HAP-1 (cell line): ENCODE measurements around the gene KLK8.

Experiments
- DNase-seq, 2 experiments: peaks; one replicate each; pipeline ENCODE4 v3.0.0-alpha.2; 2016 to 2020; ENCODE audit warnings: low spot score in 2 of 2
- H3K27me3 ChIP-seq: fragments of 250-450 bp; sonication (Bioruptor Pico); 2 replicates; pipeline ENCODE4 v1.5.1; 2020; ENCODE audit warnings: low read depth, mild to moderate bottlenecking, moderate library complexity
- H3K36me3 ChIP-seq: fragments of 250-450 bp; sonication (Bioruptor Pico); replicated peaks from 2 replicates; pipeline ENCODE4 v1.5.1; 2020; ENCODE audit warnings: mild to moderate bottlenecking
- H3K4me1 ChIP-seq: fragments of 250-450 bp; sonication (Bioruptor Pico); 2 replicates; pipeline ENCODE4 v1.5.1; 2020; ENCODE audit warnings: mild to moderate bottlenecking
- H3K4me3 ChIP-seq: fragments of 250-450 bp; sonication (Bioruptor Pico); 2 replicates; pipeline ENCODE4 v1.5.1; 2020; ENCODE audit warnings: mild to moderate bottlenecking, moderate library complexity
- H3K9me3 ChIP-seq: fragments of 250-450 bp; sonication (Bioruptor Pico); 2 replicates; pipeline ENCODE4 v1.5.1; 2020; ENCODE audit warnings: mild to moderate bottlenecking, moderate library complexity
- in situ Hi-C: fragments of 300-500 bp; cut with MboI; formaldehyde crosslinking; loops from 3 replicates; pipeline ENCODE4 v1.14.3; 2020; ENCODE audit warnings: low sequenced_read_pairs, inconsistent platforms, mixed read lengths

The KLK8 gene, protein sequence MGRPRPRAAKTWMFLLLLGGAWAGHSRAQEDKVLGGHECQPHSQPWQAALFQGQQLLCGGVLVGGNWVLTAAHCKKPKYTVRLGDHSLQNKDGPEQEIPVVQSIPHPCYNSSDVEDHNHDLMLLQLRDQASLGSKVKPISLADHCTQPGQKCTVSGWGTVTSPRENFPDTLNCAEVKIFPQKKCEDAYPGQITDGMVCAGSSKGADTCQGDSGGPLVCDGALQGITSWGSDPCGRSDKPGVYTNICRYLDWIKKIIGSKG

DNA sequence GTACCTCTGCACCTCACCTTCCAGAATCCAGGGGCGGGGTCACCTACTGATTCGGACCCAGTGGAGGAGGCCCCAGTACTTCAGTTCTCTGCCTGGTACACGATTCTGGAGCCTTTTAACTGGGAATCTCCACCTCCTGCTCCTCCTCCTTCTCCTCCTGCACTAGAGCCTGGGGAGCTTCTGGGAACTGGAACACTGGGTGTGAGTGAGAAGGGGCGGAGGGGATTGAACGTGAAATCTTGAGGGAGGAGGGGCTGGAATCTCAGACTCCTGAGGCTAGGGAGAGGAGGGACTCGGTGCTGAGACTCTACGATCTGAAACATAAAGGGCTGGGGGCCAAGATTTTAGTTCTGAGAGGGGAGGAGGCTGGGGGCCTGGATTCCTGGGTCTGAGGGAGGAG lies at the start of gene KLK8:
Gene KLK8, minus strand, starts transcription at position 90 of the 400 bp plus-strand sequence. CDS start 437 bp downstream, outside the sequence.
- Histone ChIP-seq H3K4me3 (no peak within 1 kb of the TSS), H3K36me3 (no peaks in the 10 kb centered on the region), H3K9me3 (no peaks in the 10 kb centered on the region), H3K4me1 (no peaks in the 10 kb centered on the region), H3K27me3 (peaks cover 3% of the 10 kb centered on the region; the same call in 1 of the 2 replicates)
- no peak for DNase-seq
- in situ Hi-C loops, result no loop called here

DNA sequence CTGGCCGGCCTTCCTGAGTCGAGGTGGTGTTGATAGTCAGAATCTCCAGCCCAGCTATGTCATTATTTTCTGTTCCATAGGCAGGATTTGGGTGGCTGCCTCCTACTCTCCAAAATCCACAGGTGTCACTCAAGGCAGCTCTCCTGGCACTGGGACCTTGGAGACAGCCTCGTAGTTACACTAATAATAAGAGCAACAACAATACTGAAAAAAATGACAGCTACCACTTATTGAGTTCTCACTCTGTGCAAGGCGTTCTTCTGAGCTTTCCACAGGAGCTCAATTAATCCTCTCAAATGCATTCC lies 45.6 kb upstream of the KLK8 start:
- H3K4me1 ChIP-seq, result peaks cover 10% of the 10 kb centered on the region
- no peak overlapping the region for H3K4me3 ChIP-seq
- in situ Hi-C loops, result no loop called here
- H3K27me3 ChIP-seq, result no peaks in the 10 kb centered on the region
- no peaks in the 10 kb centered on the region for H3K9me3 ChIP-seq
- DNase-seq, result no peak
- no peaks in the 10 kb centered on the region for H3K36me3 ChIP-seq

DNA sequence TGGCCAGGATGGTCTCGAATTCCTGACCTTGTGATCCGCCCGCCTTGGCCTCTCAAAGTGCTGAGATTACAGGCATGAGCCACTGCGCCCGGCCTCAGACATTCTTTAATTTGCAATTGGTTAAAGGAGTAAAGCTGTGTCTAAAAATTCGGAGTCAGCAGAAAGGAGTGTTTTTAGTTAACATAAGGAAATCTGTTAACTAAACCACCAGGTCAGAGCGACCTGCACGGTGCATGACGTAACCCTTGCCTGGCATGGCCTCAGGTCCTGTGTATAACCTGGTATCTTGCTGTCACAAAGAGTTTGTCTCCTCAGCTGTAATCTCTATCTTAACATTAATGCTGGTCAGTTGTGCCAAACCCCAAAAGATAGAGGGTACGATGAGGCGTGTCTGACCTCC lies 42.9 kb upstream of the KLK8 start:
- Histone ChIP-seq H3K9me3 (no peaks in the 10 kb centered on the region), H3K4me1 (peaks cover 10% of the 10 kb centered on the region), H3K4me3 (no peak overlapping the region), H3K36me3 (no peaks in the 10 kb centered on the region), H3K27me3 (no peaks in the 10 kb centered on the region)
- in situ Hi-C loops, result no loop called here
- DNase-seq, result no peak

DNA sequence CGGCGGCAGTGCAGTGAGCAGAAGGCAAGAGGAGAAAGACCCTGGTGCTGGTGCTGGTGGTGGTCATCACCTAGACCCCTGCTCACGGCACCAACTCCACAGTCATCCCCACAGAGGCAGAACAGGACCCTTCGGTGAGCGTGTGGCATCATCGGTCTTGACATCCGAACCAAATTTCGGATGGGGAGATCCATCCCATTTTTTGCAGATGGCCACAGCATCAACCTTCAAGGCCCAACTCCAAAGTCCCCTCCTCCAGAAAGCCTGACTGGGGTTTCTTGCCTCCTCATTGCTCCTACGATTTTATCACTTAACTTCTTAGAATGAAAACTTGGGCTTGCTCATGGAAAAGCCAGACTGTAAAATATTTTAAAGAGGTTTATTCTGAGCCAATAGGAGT lies 42.1 kb upstream of the KLK8 start:
- DNase-seq, result no peak

DNA sequence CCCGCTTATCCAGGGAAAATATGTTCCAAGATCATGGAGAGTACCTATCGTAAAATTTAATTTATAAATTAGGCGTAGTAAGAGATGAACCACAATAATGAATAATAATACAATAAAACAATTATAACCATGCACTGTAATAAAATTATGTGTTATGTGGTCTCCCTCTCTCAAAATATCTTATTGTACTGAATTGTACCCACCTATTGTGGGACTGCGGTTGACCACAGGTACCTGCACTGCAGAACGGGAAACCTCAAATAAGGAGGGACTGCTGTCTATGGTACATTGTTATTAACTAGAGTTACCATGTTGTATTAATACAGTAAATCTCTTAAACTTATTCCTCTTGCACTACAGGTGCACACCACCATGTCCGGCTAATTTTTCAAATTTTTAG lies 38.7 kb upstream of the KLK8 start:
- no peak for DNase-seq
- H3K9me3 ChIP-seq, result no peaks in the 10 kb centered on the region
- no peak overlapping the region for H3K4me3 ChIP-seq
- no peaks in the 10 kb centered on the region for H3K27me3 ChIP-seq
- in situ Hi-C loops, result no loop called here
- no peaks in the 10 kb centered on the region for H3K36me3 ChIP-seq
- H3K4me1 ChIP-seq, result no peaks in the 10 kb centered on the region

More for the DNA sequence above, 42.1 kb upstream of the KLK8 start:
- peaks cover 10% of the 10 kb centered on the region for H3K4me1 ChIP-seq
- in situ Hi-C loops, result no loop called here
- H3K9me3 ChIP-seq, result no peaks in the 10 kb centered on the region
- no peaks in the 10 kb centered on the region for H3K27me3 ChIP-seq
- H3K36me3 ChIP-seq, result no peaks in the 10 kb centered on the region
- no peak overlapping the region for H3K4me3 ChIP-seq

DNA sequence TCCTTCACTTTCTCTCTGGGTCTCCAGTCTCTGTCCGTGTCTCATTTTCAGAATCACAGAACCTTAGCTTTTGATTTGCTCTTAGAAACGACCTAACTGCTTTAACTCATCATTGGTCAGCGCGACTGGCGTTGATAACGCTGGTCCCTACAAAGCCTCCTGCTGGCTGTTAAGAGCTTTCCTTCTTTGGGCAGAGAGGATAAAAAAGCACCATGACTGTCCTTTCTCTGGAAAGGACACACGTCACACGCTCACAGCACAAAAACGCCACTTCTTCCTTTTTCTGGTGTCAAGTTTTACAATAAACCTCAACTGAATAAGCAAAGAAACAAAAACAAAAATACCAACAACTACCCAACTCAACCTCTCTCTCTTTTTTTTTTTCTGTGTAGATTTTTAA lies 35.1 kb upstream of the KLK8 start:
- DNase-seq, result no peak
- Histone ChIP-seq H3K36me3 (no peaks in the 10 kb centered on the region), H3K27me3 (peaks cover 3% of the 10 kb centered on the region; the same call in 1 of the 2 replicates), H3K4me1 (no peaks in the 10 kb centered on the region), H3K4me3 (no peak overlapping the region), H3K9me3 (no peaks in the 10 kb centered on the region)
- in situ Hi-C loops, result no loop called here

DNA sequence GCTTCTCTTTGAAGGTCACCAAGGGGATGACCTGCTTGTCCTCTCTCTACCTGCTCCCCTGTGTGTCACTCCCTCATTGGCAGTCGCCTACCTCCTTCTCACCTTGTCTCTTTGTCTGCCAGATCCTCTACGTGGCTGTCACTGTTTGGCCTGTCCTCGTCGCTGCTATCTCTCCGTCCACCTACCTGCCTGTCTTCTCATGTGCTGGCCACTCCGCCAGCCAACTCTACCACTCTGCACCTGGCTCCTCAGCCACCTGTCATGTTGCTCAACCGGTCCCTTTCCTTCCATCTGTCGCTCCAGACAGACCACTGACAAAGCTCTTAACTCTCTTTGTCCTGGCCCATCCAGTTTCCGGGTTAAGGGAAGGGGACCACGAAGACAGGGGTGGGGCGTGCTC lies 33.3 kb upstream of the KLK8 start, which contains the start of gene KLK12:
Gene KLK12, minus strand, starts transcription at position 299 of the 400 bp plus-strand sequence. CDS start 381 bp downstream, outside the sequence.
- Histone ChIP-seq H3K27me3 (peaks cover 3% of the 10 kb centered on the region; the same call in 1 of the 2 replicates), H3K9me3 (no peaks in the 10 kb centered on the region), H3K4me3 (no peak within 1 kb of the TSS), H3K36me3 (no peaks in the 10 kb centered on the region), H3K4me1 (no peaks in the 10 kb centered on the region)
- no peak for DNase-seq
- in situ Hi-C loops, result no loop called here

DNA sequence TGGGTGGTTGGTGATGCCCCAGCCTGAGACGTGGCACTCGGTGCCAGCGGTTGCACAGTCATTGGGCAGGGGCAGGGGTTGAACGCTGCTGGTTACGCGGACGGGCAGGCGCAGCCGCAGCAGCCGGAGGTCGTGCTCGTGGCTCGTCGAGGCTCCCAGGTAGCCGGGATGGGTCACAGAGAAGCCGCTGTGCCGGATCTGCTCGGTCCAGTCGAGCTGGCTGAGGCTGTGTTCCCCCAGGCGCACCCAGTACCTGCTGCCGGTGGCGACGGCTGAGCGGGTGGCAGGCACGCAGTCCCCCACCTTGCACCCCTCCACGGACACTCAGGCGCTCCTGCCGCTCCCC lies 30.4 kb upstream of the KLK8 start:
- Histone ChIP-seq H3K9me3 (no peaks in the 10 kb centered on the region), H3K36me3 (no peaks in the 10 kb centered on the region), H3K27me3 (peaks cover 3% of the 10 kb centered on the region; the same call in 1 of the 2 replicates), H3K4me1 (no peaks in the 10 kb centered on the region), H3K4me3 (no peak overlapping the region)
- in situ Hi-C loops, result no loop called here
- DNase-seq, result no peak

DNA sequence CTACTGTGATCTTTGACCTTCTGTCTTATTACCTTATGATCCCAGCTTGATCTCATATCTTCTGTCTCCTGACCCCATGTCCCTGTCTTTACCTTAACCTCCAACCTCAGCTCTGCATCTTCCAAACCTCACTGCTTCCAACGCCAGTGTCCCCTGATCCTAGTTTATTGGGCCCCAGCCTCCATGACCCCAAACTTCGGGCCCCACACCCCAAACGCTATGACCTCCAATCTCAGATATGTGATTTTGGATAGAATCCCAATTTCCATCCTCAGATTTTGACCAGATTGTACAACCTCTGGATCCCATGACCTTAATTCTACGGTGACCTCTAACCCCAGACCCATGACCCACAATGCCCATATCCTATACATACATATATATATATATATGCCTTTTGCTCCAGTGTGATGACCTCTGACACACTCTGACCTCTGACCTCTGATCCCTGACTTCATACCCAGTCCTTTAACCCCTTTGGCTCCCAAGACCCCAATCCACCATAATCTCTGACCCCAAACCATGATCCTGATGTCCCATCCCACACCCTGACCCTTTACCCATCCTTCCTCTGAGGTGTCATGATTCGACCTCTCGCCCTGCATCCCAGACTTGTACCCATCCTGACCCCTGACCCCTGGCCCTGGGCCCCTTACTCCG lies 29.9 kb upstream of the KLK8 start:
- H3K4me1 ChIP-seq, result no peaks in the 10 kb centered on the region
- no peaks in the 10 kb centered on the region for H3K9me3 ChIP-seq
- peaks cover 3% of the 10 kb centered on the region; the same call in 1 of the 2 replicates for H3K27me3 ChIP-seq
- H3K4me3 ChIP-seq, result no peak overlapping the region
- H3K36me3 ChIP-seq, result no peaks in the 10 kb centered on the region
- no peak for DNase-seq
- in situ Hi-C loops, result no loop called here

DNA sequence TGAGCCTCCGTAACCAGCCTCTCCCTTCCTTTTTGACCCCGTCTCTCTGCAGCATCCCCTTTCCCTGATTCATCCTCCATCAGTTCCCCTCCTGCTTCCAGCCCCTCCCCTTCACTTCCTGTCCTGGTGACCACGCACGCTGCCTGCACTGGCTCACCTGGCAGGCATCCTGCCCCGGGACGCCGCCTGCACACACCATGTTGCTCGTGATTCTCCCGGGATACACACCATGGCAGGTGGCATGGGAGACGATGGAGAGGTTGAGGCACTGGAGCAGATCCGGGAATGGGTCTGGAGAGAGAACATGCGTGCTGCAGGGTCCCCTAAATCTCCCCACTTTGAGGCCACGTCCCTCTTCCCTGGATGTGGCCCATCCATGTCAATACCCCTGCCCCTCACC lies 29.2 kb upstream of the KLK8 start:
- H3K4me1 ChIP-seq, result no peaks in the 10 kb centered on the region
- DNase-seq, result no peak
- no peak overlapping the region for H3K4me3 ChIP-seq
- no peaks in the 10 kb centered on the region for H3K36me3 ChIP-seq
- in situ Hi-C loops, result no loop called here
- peaks cover 5% of the 10 kb centered on the region; the same call in 1 of the 2 replicates for H3K27me3 ChIP-seq
- no peaks in the 10 kb centered on the region for H3K9me3 ChIP-seq

DNA sequence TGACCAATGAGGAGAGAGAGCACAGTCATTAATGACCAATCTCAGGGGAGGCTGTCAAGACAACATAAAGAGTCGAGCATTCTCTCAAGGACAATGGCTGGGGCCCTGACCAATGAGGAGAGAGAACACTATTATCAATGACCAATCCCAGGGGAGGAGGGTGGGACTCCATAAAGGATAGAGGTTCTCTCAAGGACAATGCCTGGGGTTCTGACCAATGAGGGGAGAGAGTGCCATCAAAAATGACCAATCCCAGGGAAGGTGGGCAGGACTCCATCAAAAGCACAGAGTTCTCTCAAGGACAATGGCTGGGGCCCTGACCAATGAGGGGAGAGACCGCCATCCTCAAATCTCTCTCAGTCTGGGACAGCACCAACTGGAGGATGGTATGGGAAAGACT lies 28.3 kb upstream of the KLK8 start:
- in situ Hi-C loops, result no loop called here
- peaks cover 8% of the 10 kb centered on the region; the same call in 1 of the 2 replicates for H3K27me3 ChIP-seq
- H3K36me3 ChIP-seq, result no peaks in the 10 kb centered on the region
- DNase-seq, result no peak
- no peaks in the 10 kb centered on the region for H3K9me3 ChIP-seq
- no peak overlapping the region for H3K4me3 ChIP-seq
- H3K4me1 ChIP-seq, result no peaks in the 10 kb centered on the region

DNA sequence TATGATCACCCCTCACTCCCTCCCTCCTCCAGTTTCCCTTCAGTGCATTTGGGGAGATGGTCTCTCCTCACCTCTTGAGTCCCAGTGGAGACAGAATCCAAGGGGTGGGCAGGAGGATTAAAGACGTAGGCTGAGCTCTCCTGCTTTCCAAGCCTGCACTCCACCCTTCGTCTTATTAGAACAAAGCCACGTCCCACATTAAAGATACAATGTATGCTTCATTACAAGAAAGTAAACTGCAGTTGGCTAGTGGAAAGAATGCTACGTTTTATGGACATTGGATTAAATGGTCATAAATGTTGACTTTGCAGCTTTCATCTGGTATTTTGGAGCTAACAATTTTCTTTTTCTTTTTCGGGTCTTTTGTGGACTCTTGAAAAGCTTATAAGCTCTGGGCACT lies 26.5 kb upstream of the KLK8 start:
- no peaks in the 10 kb centered on the region for H3K9me3 ChIP-seq
- no peak overlapping the region for H3K4me3 ChIP-seq
- H3K27me3 ChIP-seq, result peaks cover 5% of the 10 kb centered on the region; the same call in 1 of the 2 replicates
- DNase-seq, result no peak
- H3K36me3 ChIP-seq, result no peaks in the 10 kb centered on the region
- in situ Hi-C loops, result no loop called here
- no peaks in the 10 kb centered on the region for H3K4me1 ChIP-seq

DNA sequence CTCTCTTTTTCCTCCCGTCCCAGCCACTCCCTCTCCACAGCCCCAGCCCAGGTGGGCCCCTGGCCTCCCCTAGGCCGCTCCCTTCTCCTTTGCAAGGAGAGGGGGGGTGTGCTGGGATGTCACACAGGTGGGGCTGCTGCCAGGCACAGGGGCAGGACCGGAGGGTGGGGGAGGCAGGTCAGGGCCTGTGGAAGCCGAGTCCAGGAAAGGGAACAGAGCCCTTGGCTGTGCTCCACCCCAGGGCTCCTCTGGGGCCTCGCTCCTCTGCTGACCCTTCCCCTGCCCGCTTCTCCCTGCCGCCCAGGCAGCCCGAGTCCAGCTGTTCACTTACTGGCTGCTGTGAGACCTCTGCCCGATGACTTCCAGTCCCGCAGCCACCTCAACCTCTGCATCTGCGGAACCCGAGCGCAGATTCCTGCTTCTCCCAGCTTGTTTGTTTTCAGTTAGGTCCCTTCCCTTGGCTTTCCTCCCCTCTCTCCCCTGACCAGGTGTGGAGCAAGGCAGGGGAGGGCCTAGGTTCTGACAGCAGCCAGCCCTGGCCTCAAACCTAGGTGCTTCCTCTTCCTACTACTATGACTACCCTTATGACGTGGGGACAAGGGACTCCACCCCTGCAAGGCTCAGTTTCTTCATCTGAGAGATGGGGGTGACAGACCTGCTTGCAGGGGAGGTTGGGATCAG lies 25.9 kb upstream of the KLK8 start:
- no peaks in the 10 kb centered on the region for H3K36me3 ChIP-seq
- in situ Hi-C loops, result no loop called here
- H3K27me3 ChIP-seq, result peaks cover 5% of the 10 kb centered on the region; the same call in 1 of the 2 replicates
- H3K4me1 ChIP-seq, result no peaks in the 10 kb centered on the region
- no peaks in the 10 kb centered on the region for H3K9me3 ChIP-seq
- H3K4me3 ChIP-seq, result no peak overlapping the region
- no peak for DNase-seq

DNA sequence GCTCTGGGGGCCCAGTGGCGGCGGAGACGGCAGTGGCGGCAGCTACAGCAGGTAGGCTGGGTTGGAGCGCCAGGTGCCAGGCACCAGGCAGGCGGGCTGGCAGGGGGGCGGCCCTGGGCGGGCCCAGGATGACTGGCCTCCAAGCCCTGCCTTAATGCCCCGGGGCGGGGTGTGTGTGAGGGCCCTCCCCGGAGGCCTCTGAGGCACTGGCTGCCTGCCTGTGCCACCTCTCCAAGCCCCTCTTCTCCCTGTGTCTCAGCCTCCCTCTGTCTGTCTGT lies 25.1 kb upstream of the KLK8 start, which contains the start of gene KLK11:
Gene KLK11, minus strand, starts transcription at position 63 of the 278 bp plus-strand sequence. CDS start 985 bp downstream, outside the sequence.
- Histone ChIP-seq H3K4me1 (no peaks in the 10 kb centered on the region), H3K36me3 (no peaks in the 10 kb centered on the region), H3K4me3 (no peak within 1 kb of the TSS), H3K9me3 (no peaks in the 10 kb centered on the region), H3K27me3 (peaks cover 5% of the 10 kb centered on the region)
- in situ Hi-C loops, result no loop called here
- DNase-seq, result no peak
